GM19240 (cell line): Measurements from ENCODE around the gene TTC39B.
"Not testable (repeated sequence)": the region's sequence is repeated elsewhere in the genome, so short reads cannot be mapped to it uniquely, and the experiment has no call there.

Experiments used
- DNase-seq: peaks from one replicate; pipeline ENCODE4 v3.0.0; 2011; ENCODE audit warnings: low spot score; ENCODE audit not compliant: insufficient read length

TTC39B gene

GRCh38 chr9:15268317-15268716, 38.7 kb downstream of the TTC39B start:
- DNase-seq, result no peak

- DNase-seq, result no peak
Observed at GRCh38 chr9:15264918-15265317, 42.1 kb downstream of the TTC39B start.

GRCh38 chr9:15262581-15262980, 44.4 kb downstream of the TTC39B start:
- no peak for DNase-seq

GRCh38 chr9:15256426-15256825, 50.6 kb downstream of the TTC39B start:
- no peak for DNase-seq

GRCh38 chr9:15253786-15254185, 53.2 kb downstream of the TTC39B start:
- DNase-seq, result no peak

GRCh38 chr9:15253197-15253596, 53.8 kb downstream of the TTC39B start:
- no peak for DNase-seq

- no peak for DNase-seq
Observed at GRCh38 chr9:15249981-15250380, 57.0 kb downstream of the TTC39B start.

- DNase-seq, result no peak
Observed at GRCh38 chr9:15249042-15249818, 57.8 kb downstream of the TTC39B start.

- DNase-seq, result no peak
Observed at GRCh38 chr9:15248621-15249020, 58.4 kb downstream of the TTC39B start.

- DNase-seq, result no peak
Observed at GRCh38 chr9:15248081-15248480, 58.9 kb downstream of the TTC39B start.

- DNase-seq, result no peak
Observed at GRCh38 chr9:15246708-15247107, 60.3 kb downstream of the TTC39B start.

GRCh38 chr9:15246243-15246642, 60.8 kb downstream of the TTC39B start:
- DNase-seq, result no peak

GRCh38 chr9:15244001-15244441, 63.0 kb downstream of the TTC39B start:
- DNase-seq, result no peak

GRCh38 chr9:15243081-15243480, 63.9 kb downstream of the TTC39B start:
- DNase-seq, result no peak

- no peak for DNase-seq
Observed at GRCh38 chr9:15240927-15241326, 66.1 kb downstream of the TTC39B start.

- no peak for DNase-seq
Observed at GRCh38 chr9:15239816-15240215, 67.2 kb downstream of the TTC39B start.

GRCh38 chr9:15238646-15239045, 68.4 kb downstream of the TTC39B start:
- DNase-seq, result no peak

GRCh38 chr9:15235658-15236057, 71.4 kb downstream of the TTC39B start:
- DNase-seq, result no peak

GRCh38 chr9:15233941-15234490, 73.0 kb downstream of the TTC39B start:
- DNase-seq, result not testable (repeated sequence)

- not testable (repeated sequence) for DNase-seq
Observed at GRCh38 chr9:15232706-15233280, 74.2 kb downstream of the TTC39B start.

- DNase-seq, result no peak
Observed at GRCh38 chr9:15231788-15232635, 75.0 kb downstream of the TTC39B start.

- no peak for DNase-seq
Observed at GRCh38 chr9:15229409-15229808, 77.6 kb downstream of the TTC39B start.
